GM18873 (cell line): ENCODE results near the gene MORC2.

Experiments
- ATAC-seq: cut with Tn5 transposase; IDR thresholded peaks from one replicate; pipeline ENCODE4 v1.9.1; 2021; ENCODE audit warnings: mild to moderate bottlenecking, moderate library complexity, moderate number of reproducible peaks; ENCODE audit not compliant: unreplicated experiment, low FRiP score

The MORC2 gene

GRCh38 chr22:30953206-30953605 is 15.4 kb downstream of the MORC2 start:
- ATAC-seq: no peak

GRCh38 chr22:30949934-30950660 is 18.5 kb downstream of the MORC2 start:
- ATAC-seq: no peak

GRCh38 chr22:30948930-30949342 is 19.6 kb downstream of the MORC2 start:
- no peak for ATAC-seq

GRCh38 chr22:30947816-30948454 is 20.6 kb downstream of the MORC2 start:
- ATAC-seq: no peak

GRCh38 chr22:30947173-30947815 is 21.3 kb downstream of the MORC2 start:
- no peak for ATAC-seq

- ATAC-seq: no peak
Observed at GRCh38 chr22:30946354-30946753, 22.2 kb downstream of the MORC2 start.

- ATAC-seq: no peak
Observed at GRCh38 chr22:30945653-30946052, 22.9 kb downstream of the MORC2 start.

GRCh38 chr22:30944986-30945385 is 23.6 kb downstream of the MORC2 start:
- no peak for ATAC-seq

GRCh38 chr22:30943368-30943767 is 25.2 kb downstream of the MORC2 start:
- no peak for ATAC-seq

GRCh38 chr22:30941363-30941740 is 27.2 kb downstream of the MORC2 start:
- ATAC-seq: no peak

- no peak for ATAC-seq
Observed at GRCh38 chr22:30940685-30941362, 27.8 kb downstream of the MORC2 start.

GRCh38 chr22:30934053-30934452 is 34.5 kb downstream of the MORC2 start:
- ATAC-seq: no peak

GRCh38 chr22:30933457-30933856 is 35.1 kb downstream of the MORC2 start:
- no peak for ATAC-seq

GRCh38 chr22:30932661-30933060 is 35.9 kb downstream of the MORC2 start:
- no peak for ATAC-seq

GRCh38 chr22:30931541-30932300 is 36.9 kb downstream of the MORC2 start:
- no peak for ATAC-seq

GRCh38 chr22:30930228-30930627 is 38.3 kb downstream of the MORC2 start:
- no peak for ATAC-seq

- ATAC-seq: no peak
Observed at GRCh38 chr22:30928401-30928800, 40.2 kb downstream of the MORC2 start.

GRCh38 chr22:30927806-30928205 is 40.8 kb downstream of the MORC2 start:
- ATAC-seq: no peak

- no peak for ATAC-seq
Observed at GRCh38 chr22:30926706-30927105, 41.9 kb downstream of the MORC2 start.

- ATAC-seq: no peak
Observed at GRCh38 chr22:30925667-30926066, 42.9 kb downstream of the MORC2 start.
